Measurements from ENCODE around the gene SPON1.

GRCh38 chr11:14218728-14219127 is 256.2 kb downstream of the SPON1 start:
- TF ChIP-seq EZH2 (IDR thresholded peaks at IDR 0.05; ENCODE audit: insufficient read depth, poor library complexity, severe bottlenecking) (no peak), EZH2phosphoT487 (IDR thresholded peaks at IDR 0.05; ENCODE audit: insufficient read depth, low read depth) (no peak)

All from GM23248 (cell line).